Vagina (tissue), 2 donors: Measurements from ENCODE around the gene RAG1.

Source experiments
- CTCF ChIP-seq, 3 experiments: fragments of 450-650 bp in 2 of 3; fragments of 200-600 bp in 1 of 3; sonication (generic) in 1 of 3; IDR thresholded peaks; one replicate each; pipeline ENCODE4 v1.5.1; 2017 to 2019; ENCODE audit warnings: antibody characterized with exemption in 3 of 3, mild to moderate bottlenecking in 2 of 3, moderate library complexity in 2 of 3
- POLR2A ChIP-seq, 2 donors: fragments of 450-650 bp; IDR thresholded peaks; one replicate each; pipeline ENCODE4 v1.6.1; 2017; ENCODE audit warnings: antibody characterized with exemption in 2 of 2, mild to moderate bottlenecking in 2 of 2, moderate library complexity in 2 of 2
- POLR2AphosphoS5 ChIP-seq, 2 donors: sonication (generic); formaldehyde crosslinking; IDR thresholded peaks; one replicate each; pipeline ENCODE4 v1.9.0; 2017; ENCODE audit warnings: antibody characterized with exemption in 2 of 2, mild to moderate bottlenecking in 2 of 2, low read depth in 1 of 2; ENCODE audit not compliant: insufficient read depth in 1 of 2

DNA sequence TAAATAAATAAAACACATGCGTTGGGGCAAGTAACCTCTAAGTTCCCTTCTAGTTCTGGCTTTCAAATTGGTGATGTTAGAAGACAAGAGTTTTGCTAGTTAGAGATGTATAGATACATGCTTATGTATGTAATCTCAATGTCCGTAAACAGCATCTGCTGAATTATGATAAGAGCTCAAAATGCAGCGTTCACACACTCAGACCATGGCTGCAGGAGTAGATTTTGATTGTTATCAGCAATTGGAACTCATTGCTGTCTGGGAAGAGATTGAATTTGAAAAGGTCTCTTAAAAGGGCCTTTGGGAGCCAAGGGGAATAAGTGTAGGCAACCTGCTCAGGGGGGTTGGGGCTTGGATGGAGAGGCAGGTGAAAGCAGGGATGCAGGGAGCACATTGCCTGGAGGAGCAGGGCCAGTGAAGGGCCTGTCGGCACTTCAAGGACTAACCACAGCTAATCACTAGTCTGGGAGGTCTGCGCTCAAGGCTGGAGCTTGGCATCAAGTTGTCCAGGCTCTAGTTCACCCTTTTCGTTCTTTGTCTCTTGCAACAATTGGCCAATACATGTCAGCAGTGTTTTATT is 2.7 kb upstream of the RAG1 start:
- TF ChIP-seq POLR2A (IDR thresholded peaks at IDR 0.05) (no peak), CTCF (IDR thresholded peaks at IDR 0.05) (no peak), POLR2AphosphoS5 (IDR thresholded peaks at IDR 0.05; ENCODE audit: insufficient read depth in 1 of 2, low read depth in 1 of 2) (no peak)
